Thoracic aorta (tissue), 2 donors: ENCODE results near the gene OCSTAMP. TPM values are rescaled to one million over a fixed set of nuclear protein-coding genes. Genes with fewer than 3 reads are reported as not detected.

ENCODE experiments used
- ATAC-seq: fragments of 150-250 bp; one replicate; pipeline ENCODE4 v1.8.0; 2017; ENCODE audit warnings: low read depth; ENCODE audit not compliant: insufficient number of reproducible peaks, low FRiP score
- DNase-seq: peaks from one replicate; pipeline ENCODE4 v3.0.0-alpha.2; 2020; ENCODE audit warnings: low spot score
- H3K27ac ChIP-seq, 2 donors: fragments of 200-600 bp; sonication (generic); 1 replicate in 1 of 2; 2 replicates in 1 of 2; pipeline ENCODE4 v1.5.1; 2016; ENCODE audit warnings: mild to moderate bottlenecking in 2 of 2, moderate library complexity in 2 of 2
- H3K27me3 ChIP-seq: fragments of 200-600 bp; sonication (generic); replicated peaks from 2 replicates; pipeline ENCODE4 v1.6.0; 2016; ENCODE audit warnings: mild to moderate bottlenecking; ENCODE audit not compliant: insufficient read depth
- H3K36me3 ChIP-seq: fragments of 200-600 bp; sonication (generic); one replicate; pipeline ENCODE4 v1.5.1; 2016
- H3K4me1 ChIP-seq, 2 donors: fragments of 200-600 bp; sonication (generic); 1 replicate in 1 of 2; 2 replicates in 1 of 2; pipeline versions ENCODE4 v1.5.1 to v1.6.0; 2016; ENCODE audit warnings: low read depth in 2 of 2, mild to moderate bottlenecking in 1 of 2; ENCODE audit not compliant: control insufficient read depth in 1 of 2
- H3K4me3 ChIP-seq: fragments of 200-600 bp; sonication (generic); 2 replicates; pipeline ENCODE4 v1.5.1; 2016; ENCODE audit warnings: mild to moderate bottlenecking
- H3K9me3 ChIP-seq: fragments of 200-600 bp; sonication (generic); 2 replicates; pipeline ENCODE4 v1.5.1; 2016
- CTCF ChIP-seq: fragments of 200-600 bp; sonication (generic); IDR thresholded peaks from one replicate; pipeline ENCODE4 v1.5.1; 2019; ENCODE audit warnings: antibody characterized with exemption
- total RNA-seq, 2 donors: library from RNA; depleted of rRNA; stranded (reverse); fragments of >200 nt; gene quantifications; one replicate each; pipeline versions ENCODE4 v1.1.0 to v1.2.3, GENCODE V29; 2016

OCSTAMP gene
- total RNA-seq, 2 donors from 2014 or later: not detected

GRCh38 chr20:46562373-46563169 is 12.1 kb upstream of the OCSTAMP start:
- no peaks in the 10 kb centered on the region for H3K36me3 ChIP-seq
- no peaks in the 10 kb centered on the region for H3K9me3 ChIP-seq
- no peaks in the 10 kb centered on the region for H3K27me3 ChIP-seq
- peaks cover 0 to 4% of the 10 kb centered on the region in 2 donors for H3K4me1 ChIP-seq
- H3K27ac ChIP-seq: peak overlapping the region; percentile 55 to 68
- peak; percentile 91 for TF ChIP-seq CTCF
- peak overlapping the region; percentile 70 for H3K4me3 ChIP-seq
- peak; percentile 71 for ATAC-seq
- peak; percentile 40 for DNase-seq

- H3K4me3 ChIP-seq: peak overlapping the region; percentile 70
- no peaks in the 10 kb centered on the region for H3K27me3 ChIP-seq
- no peaks in the 10 kb centered on the region for H3K9me3 ChIP-seq
- DNase-seq (no peak), ATAC-seq (no peak)
- TF ChIP-seq CTCF: no peak
- peaks cover 0 to 4% of the 10 kb centered on the region in 2 donors for H3K4me1 ChIP-seq
- no peaks in the 10 kb centered on the region for H3K36me3 ChIP-seq
- peak overlapping the region; percentile 55 to 68 for H3K27ac ChIP-seq
Measured at GRCh38 chr20:46562009-46562372, 11.5 kb upstream of the OCSTAMP start.

- ATAC-seq: no peak
- Histone ChIP-seq H3K4me1 (peaks cover 0 to 4% of the 10 kb centered on the region in 2 donors), H3K27ac (no peak overlapping the region), H3K36me3 (no peaks in the 10 kb centered on the region), H3K9me3 (no peaks in the 10 kb centered on the region), H3K27me3 (no peaks in the 10 kb centered on the region), H3K4me3 (no peak overlapping the region)
- no peak for TF ChIP-seq CTCF
- no peak for DNase-seq
Measured at GRCh38 chr20:46559685-46560440, 9.4 kb upstream of the OCSTAMP start.

GRCh38 chr20:46559001-46559400 is 8.5 kb upstream of the OCSTAMP start:
- ATAC-seq (no peak), DNase-seq (no peak)
- Histone ChIP-seq H3K27me3 (no peaks in the 10 kb centered on the region), H3K27ac (no peak overlapping the region), H3K36me3 (no peaks in the 10 kb centered on the region), H3K4me1 (peaks cover 0 to 4% of the 10 kb centered on the region in 2 donors), H3K9me3 (no peaks in the 10 kb centered on the region), H3K4me3 (no peak overlapping the region)
- TF ChIP-seq CTCF: no peak

- DNase-seq (no peak), ATAC-seq (no peak)
- Histone ChIP-seq H3K27me3 (no peaks in the 10 kb centered on the region), H3K36me3 (no peaks in the 10 kb centered on the region), H3K4me3 (no peak overlapping the region), H3K4me1 (peaks cover 0 to 4% of the 10 kb centered on the region in 2 donors), H3K9me3 (no peaks in the 10 kb centered on the region), H3K27ac (no peak overlapping the region)
- no peak for TF ChIP-seq CTCF
Measured at GRCh38 chr20:46558511-46558959, 8.1 kb upstream of the OCSTAMP start.
